Measurements from ENCODE around the gene DPP3.
A peak's percentile ranks its signal among the peaks of the same experiment; 100 is the strongest.
"Not testable (repeated sequence)": the region's sequence is repeated elsewhere in the genome, so short reads cannot be mapped to it uniquely, and the experiment has no call there.

DPP3 gene

DNA sequence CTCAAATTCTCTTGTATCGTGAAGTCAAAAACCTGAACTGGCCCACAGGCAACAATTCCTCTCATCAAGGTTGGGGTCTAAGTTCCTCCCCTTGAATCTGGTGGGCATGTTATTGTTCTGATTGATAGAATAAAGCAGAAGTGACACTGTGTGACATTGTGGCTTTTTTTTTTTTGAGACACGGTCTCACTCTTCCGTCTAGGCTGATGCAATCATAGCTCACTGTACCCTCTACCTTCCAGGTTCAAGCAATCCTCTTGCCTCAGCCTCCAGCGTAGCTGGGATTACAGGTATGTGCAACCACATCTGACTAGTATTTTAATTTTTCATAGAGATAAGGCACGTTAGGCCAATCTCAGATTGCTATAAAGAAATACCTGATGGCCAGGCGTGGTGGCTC, 22.4 kb upstream of the DPP3 start:
- no peak for DNase-seq (ENCODE audit: low read depth)
- TF ChIP-seq, protein P1, sequence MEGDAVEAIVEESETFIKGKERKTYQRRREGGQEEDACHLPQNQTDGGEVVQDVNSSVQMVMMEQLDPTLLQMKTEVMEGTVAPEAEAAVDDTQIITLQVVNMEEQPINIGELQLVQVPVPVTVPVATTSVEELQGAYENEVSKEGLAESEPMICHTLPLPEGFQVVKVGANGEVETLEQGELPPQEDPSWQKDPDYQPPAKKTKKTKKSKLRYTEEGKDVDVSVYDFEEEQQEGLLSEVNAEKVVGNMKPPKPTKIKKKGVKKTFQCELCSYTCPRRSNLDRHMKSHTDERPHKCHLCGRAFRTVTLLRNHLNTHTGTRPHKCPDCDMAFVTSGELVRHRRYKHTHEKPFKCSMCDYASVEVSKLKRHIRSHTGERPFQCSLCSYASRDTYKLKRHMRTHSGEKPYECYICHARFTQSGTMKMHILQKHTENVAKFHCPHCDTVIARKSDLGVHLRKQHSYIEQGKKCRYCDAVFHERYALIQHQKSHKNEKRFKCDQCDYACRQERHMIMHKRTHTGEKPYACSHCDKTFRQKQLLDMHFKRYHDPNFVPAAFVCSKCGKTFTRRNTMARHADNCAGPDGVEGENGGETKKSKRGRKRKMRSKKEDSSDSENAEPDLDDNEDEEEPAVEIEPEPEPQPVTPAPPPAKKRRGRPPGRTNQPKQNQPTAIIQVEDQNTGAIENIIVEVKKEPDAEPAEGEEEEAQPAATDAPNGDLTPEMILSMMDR (IDR thresholded peaks at IDR 0.05; ENCODE audit: control insufficient read depth, insufficient read depth, low read depth, low read length, missing control alignments), result no peak
- no peak overlapping the region for H3K4me3 ChIP-seq (ENCODE audit: control insufficient read depth, low read depth, low read length)

DNA sequence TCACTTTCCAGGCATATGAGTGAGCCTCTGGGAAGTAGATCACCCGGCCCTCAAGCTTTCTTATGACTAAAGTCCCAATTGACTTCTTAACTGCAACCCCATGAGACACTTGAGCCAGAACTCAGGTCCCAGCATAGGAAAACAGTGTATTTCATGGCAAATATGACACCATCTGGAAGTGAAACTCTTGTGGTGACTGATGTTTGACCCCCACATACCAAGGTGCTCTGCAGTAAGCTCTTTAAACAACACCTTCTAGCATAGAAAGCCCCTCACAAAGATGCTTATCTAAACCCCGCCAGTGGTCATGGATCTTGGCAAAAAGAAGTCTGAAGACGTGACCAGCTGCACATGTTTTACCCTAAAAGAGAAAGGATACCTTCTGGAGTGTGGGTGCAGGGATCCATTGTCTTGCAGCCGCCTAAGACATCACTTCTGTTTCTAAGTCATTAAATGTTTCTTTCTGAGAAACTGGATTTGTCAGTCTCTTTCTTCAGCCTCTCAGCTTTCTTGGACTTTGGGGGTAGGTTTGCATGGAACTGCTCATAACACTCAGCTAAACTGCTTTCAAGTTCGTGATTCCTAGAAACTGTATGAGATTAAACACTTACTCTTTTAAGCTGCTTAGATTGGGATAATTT, 21.0 kb upstream of the DPP3 start:
- no peak for DNase-seq (ENCODE audit: low read depth)
- TF ChIP-seq, protein P1 (IDR thresholded peaks at IDR 0.05; ENCODE audit: control insufficient read depth, insufficient read depth, low read depth, low read length, missing control alignments), result no peak
- no peak overlapping the region for H3K4me3 ChIP-seq (ENCODE audit: control insufficient read depth, low read depth, low read length)

DNA sequence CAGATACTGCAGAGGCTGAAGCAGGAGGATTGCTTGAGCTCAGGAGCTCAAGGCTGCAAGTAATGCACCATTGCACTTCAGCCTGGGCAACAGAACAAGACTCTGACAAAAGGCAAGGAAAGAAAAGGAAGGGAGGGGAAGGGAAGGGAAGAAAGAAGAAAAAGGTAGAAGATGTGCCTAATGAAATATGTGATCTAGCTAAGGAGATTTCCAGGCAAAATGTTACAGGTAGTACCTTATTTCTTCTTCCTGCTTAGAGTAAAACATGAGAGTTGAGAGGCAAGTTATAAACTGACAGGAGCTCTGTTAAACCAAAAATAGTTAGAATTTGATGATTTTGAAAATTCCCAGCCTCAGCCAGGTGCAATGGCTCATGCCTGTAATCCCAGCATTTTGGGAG, 18.2 kb upstream of the DPP3 start:
- TF ChIP-seq, protein P1 (IDR thresholded peaks at IDR 0.05; ENCODE audit: control insufficient read depth, insufficient read depth, low read depth, low read length, missing control alignments), result no peak
- no peak overlapping the region for H3K4me3 ChIP-seq (ENCODE audit: control insufficient read depth, low read depth, low read length)
- no peak for DNase-seq (ENCODE audit: low read depth)

DNA sequence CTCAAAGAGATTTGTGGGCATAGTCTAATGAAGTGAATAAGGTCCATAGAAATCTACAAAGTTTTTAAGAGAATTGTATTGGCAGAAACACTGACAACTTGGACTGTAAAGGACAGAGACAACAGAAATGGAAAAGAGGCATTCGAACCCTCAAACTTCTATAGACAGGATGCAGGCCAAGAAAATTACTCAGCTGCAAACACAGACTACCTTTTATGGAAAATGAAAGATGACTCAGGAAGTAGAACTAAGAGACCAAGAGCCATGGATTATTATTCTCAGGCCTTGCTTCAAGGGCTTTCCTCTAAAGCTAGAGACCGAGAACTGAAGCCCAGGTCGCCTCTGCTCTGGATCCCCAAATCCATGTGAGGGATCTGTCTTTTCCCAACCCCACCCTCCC, 17.3 kb upstream of the DPP3 start:
- TF ChIP-seq, protein P1 (IDR thresholded peaks at IDR 0.05; ENCODE audit: control insufficient read depth, insufficient read depth, low read depth, low read length, missing control alignments), result no peak
- DNase-seq (ENCODE audit: low read depth), result no peak
- H3K4me3 ChIP-seq (ENCODE audit: control insufficient read depth, low read depth, low read length), result no peak overlapping the region

DNA sequence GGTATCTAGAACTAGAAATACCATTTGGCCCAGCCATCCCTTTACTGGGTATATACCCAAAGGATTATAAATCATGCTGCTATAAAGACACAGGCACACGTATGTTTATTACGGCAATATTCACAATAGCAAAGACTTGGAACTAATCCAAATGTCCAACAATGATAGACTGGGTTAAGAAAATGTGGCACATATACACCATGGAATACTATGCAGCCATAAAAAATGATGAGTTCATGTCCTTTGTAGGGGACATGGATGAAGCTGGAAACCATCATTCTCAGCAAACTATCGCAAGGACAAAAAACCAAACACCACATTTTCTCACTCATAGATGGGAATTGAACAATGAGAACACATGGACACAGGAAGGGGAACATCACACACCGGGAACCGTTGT, 16.1 kb upstream of the DPP3 start:
- not testable (repeated sequence) for H3K4me3 ChIP-seq (ENCODE audit: control insufficient read depth, low read depth, low read length); DNase-seq (ENCODE audit: low read depth)

DNA sequence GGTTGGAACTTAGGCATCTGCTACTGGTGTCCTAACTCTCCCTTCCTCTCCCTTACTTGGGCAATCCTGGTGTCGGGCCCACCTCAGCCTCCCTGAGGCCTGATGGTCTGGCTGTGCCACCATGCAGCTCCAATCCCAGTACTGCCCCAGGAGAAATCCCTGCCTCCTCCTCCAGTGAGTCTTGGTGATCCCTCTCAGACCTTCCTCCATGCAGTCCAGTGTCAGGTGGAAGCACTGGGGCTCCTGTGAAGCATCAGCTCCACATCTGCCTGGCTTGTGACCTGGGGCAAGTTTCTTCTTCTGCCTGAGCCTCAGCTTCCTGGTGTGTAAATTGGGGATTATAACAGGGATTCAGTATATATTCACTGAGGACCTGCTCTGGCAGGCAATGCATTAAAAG, 15.3 kb upstream of the DPP3 start:
- H3K4me3 ChIP-seq (ENCODE audit: control insufficient read depth, low read depth, low read length), result no peak overlapping the region
- DNase-seq (ENCODE audit: low read depth), result no peak
- TF ChIP-seq, protein P1 (IDR thresholded peaks at IDR 0.05; ENCODE audit: control insufficient read depth, insufficient read depth, low read depth, low read length, missing control alignments), result no peak

DNA sequence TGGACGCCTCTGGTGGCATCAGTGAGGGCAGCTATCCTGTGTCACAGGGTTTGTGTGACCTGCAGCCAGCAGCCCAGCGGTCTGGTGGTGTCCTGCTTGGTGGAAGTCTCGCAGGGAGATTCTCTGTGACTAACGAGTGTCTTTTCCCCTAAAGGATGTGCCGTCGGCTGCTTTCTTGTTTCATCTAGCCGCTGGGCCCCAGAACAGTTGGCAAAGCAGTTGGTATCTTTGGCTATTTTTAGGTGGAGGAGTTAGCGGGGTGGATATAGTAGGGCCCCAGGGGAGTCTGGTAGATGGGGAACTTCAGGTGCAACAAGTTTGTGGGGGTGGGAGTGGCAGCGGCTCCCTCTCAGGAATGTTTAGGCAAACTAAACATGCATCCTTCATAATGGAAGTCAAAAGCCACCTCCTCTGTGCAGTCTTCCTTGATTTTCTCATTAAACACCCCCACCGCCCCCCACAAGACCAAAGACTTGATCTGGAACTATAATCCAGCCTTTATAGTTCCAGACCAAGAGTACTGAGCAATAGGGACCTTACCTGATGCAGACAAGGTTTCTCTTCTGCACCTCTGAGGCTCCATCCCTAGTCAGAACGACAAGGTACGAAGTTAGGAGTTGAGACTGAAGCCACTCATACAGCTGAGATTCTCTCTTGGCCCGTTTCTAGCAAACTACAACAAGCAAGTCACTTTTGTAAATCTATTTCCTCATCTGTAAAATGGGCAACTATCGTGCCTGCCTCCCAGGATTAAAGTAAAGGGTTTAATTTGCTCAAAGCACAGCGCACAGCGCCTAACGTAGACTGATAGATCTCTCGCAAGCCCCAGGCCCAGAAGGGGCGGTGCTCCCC, 14.6 kb upstream of the DPP3 start:
- DNase-seq (ENCODE audit: low read depth), result no peak
- TF ChIP-seq, protein P1 (IDR thresholded peaks at IDR 0.05; ENCODE audit: control insufficient read depth, insufficient read depth, low read depth, low read length, missing control alignments), result no peak
- peak overlapping the region; percentile 76; the same call in 1 of the 2 replicates for H3K4me3 ChIP-seq (ENCODE audit: control insufficient read depth, low read depth, low read length)
